Prostate gland (tissue), 2 donors: ENCODE data around the gene SRP9.

Experiments used
- CTCF ChIP-seq, 4 experiments: fragments of 200-600 bp in 2 of 4; fragments of 450-650 bp in 2 of 4; sonication (generic) in 2 of 4; IDR thresholded peaks; 1 replicate in 3 of 4; 2 replicates in 1 of 4; pipeline ENCODE4 v1.5.1; 2016 to 2019; ENCODE audit warnings: antibody characterized with exemption in 4 of 4, mild to moderate bottlenecking in 2 of 4, moderate library complexity in 2 of 4
- POLR2A ChIP-seq: fragments of 450-650 bp; IDR thresholded peaks from one replicate; pipeline ENCODE4 v1.6.1; 2016; ENCODE audit warnings: antibody characterized with exemption, mild to moderate bottlenecking
- POLR2AphosphoS5 ChIP-seq: sonication (generic); formaldehyde crosslinking; IDR thresholded peaks from one replicate; pipeline ENCODE4 v1.6.1; 2017; ENCODE audit warnings: antibody characterized with exemption

GRCh38 chr1:225778337-225778669, 677 bp downstream of the SRP9 start:
- no peak for TF ChIP-seq CTCF (IDR thresholded peaks at IDR 0.05)
- no peak for TF ChIP-seq POLR2AphosphoS5
- TF ChIP-seq POLR2A: no peak
